B cell (primary cell): ENCODE data around the gene DDOST.

Source experiments
- CTCF ChIP-seq: fragments of 200-600 bp; IDR thresholded peaks from one replicate; pipeline ENCODE4 v1.8.0; 2022; ENCODE audit warnings: antibody characterized with exemption, mild to moderate bottlenecking
- EZH2 ChIP-seq: IDR thresholded peaks from 2 replicates; pipeline ENCODE4 v1.6.1; 2012; ENCODE audit warnings: borderline replicate concordance, low read depth, mild to moderate bottlenecking, moderate library complexity, low read length; ENCODE audit not compliant: insufficient read depth, poor library complexity, severe bottlenecking

DNA sequence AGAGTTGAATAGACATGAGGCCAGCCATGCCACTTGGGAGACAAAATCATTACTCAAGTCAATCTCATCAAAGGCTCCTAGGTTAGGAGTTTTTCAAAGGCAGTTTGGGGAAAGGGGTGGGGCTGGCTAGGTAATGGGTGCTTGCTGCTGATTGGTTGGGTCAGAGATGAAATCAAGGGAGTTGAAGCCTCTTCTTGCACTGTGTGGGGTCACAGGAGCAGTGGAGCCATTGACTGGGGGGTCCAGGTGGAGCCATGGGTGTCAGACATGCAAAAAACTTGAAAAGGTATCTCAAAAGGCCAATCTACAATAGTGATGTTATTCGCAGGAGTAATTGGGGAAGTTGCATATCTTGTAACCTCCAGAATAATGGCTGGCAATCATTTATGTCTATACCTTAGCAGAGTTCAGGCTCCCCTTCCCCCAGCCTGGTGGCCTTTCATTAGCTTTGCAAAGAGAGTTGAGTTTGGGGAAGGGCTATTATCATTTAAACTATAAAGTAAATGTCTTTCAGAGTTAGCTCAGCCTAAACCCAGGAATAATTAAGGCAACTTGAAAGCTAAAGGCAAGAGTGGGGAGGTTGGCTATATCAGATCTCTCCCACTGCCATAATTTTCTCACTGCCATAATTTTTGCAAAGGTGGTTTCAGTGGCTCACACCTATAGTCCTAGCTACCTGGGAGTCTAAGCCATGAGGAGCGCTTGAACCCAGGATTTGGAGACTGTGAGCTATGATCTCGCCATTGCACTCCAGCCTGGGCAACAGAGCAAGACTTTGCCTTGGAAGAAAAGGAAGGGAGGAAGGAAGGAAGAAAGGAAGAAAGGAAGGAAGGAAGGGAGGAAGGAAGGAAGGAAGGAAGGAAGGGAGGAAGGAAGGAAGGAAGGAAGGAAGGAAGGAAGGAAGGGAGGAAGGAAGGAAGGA lies 35.7 kb downstream of the DDOST start:
- TF ChIP-seq CTCF, result no peak
- no peak for TF ChIP-seq EZH2
